Natural killer cell (primary cell): ENCODE results near the gene FBXL4. TPM values are rescaled to one million over a fixed set of nuclear protein-coding genes. Genes with fewer than 3 reads are reported as not detected.

Experiments used
- ATAC-seq, 3 donors: fragments of 150-1000 bp in 2 of 3; fragments of 200-7000 bp in 1 of 3; cut with Tn5 transposase; 1 replicate in 1 of 3; 2 replicates in 2 of 3; pipeline ENCODE4 v1.10.0; 2021; ENCODE audit warnings: mild to moderate bottlenecking in 2 of 3, moderate library complexity in 2 of 3
- DNase-seq, 2 donors: peaks; one replicate each; pipeline versions ENCODE4 v3.0.0 to v3.0.0-alpha.2; 2013 to 2021; ENCODE audit warnings: mixed read lengths in 1 of 2
- H3K27ac ChIP-seq: one replicate; pipeline ENCODE4 v1.5.1; 2013; ENCODE audit warnings: mild to moderate bottlenecking, low read length
- H3K27me3 ChIP-seq: one replicate; pipeline ENCODE4 v1.6.1; 2013; ENCODE audit warnings: low read length; ENCODE audit not compliant: control insufficient read depth, insufficient read depth
- H3K36me3 ChIP-seq: one replicate; pipeline ENCODE4 v1.6.1; 2013; ENCODE audit warnings: low read length; ENCODE audit not compliant: control insufficient read depth, insufficient read depth
- H3K4me1 ChIP-seq: one replicate; pipeline ENCODE4 v1.6.1; 2013; ENCODE audit warnings: low read length; ENCODE audit not compliant: control insufficient read depth, insufficient read depth
- H3K4me3 ChIP-seq: one replicate; pipeline ENCODE4 v1.5.1; 2013; ENCODE audit warnings: low read length
- H3K9me3 ChIP-seq: one replicate; pipeline ENCODE4 v1.6.1; 2013; ENCODE audit warnings: low read length; ENCODE audit not compliant: control insufficient read depth, insufficient read depth
- H3K27ac Mint-ChIP-seq, 2 donors: one replicate each; pipeline ENCODE4 v1.8.0; 2022; ENCODE audit warnings: mild to moderate bottlenecking in 2 of 2, mixed read lengths in 2 of 2, moderate library complexity in 1 of 2
- H3K27me3 Mint-ChIP-seq, 2 donors: one replicate each; pipeline ENCODE4 v1.8.0; 2022; ENCODE audit warnings: low read depth in 2 of 2, mixed read lengths in 2 of 2
- H3K36me3 Mint-ChIP-seq: one replicate; pipeline ENCODE4 v1.8.0; 2022; ENCODE audit warnings: mixed read lengths
- H3K4me1 Mint-ChIP-seq, 2 donors: one replicate each; pipeline ENCODE4 v1.8.0; 2022; ENCODE audit warnings: mixed read lengths in 2 of 2
- H3K4me3 Mint-ChIP-seq: one replicate; pipeline ENCODE4 v1.8.0; 2022; ENCODE audit warnings: mild to moderate bottlenecking, moderate library complexity, mixed read lengths
- H3K9me3 Mint-ChIP-seq, 2 donors: one replicate each; pipeline ENCODE4 v1.8.0; 2022; ENCODE audit warnings: mixed read lengths in 2 of 2
- WGBS: methylation state at CpG from one replicate; pipeline ENCODE4 v1.1.7; 2013; ENCODE audit warnings: missing lambda C conversion rate; ENCODE audit not compliant: insufficient coverage; 5-methylcytosine and 5-hydroxymethylcytosine counted together
- intact Hi-C: fragments of 100-400 bp; cut with micrococcal nuclease; formaldehyde crosslinking; loops from one replicate; pipeline ENCODE4 v1.14.2; 2022
- total RNA-seq, 4 donors: library from RNA; stranded (reverse); fragments of 120-200 nt in 1 of 4; gene quantifications; one replicate each; pipeline versions ENCODE4 v1.2.3 to v1.2.4, GENCODE V29; 2013 to 2022
- TF ChIP-seq, protein P1 (sequence below): fragments of 200-600 bp; IDR thresholded peaks from one replicate; pipeline ENCODE4 v1.8.0; 2022; ENCODE audit warnings: antibody characterized with exemption

FBXL4 gene
- total RNA-seq, 3 donors from 2014 or later (not counting 1 experiment from before 2014, with no cell fraction given): 8.8 to 15.1 (median 11.3) TPM

DNA sequence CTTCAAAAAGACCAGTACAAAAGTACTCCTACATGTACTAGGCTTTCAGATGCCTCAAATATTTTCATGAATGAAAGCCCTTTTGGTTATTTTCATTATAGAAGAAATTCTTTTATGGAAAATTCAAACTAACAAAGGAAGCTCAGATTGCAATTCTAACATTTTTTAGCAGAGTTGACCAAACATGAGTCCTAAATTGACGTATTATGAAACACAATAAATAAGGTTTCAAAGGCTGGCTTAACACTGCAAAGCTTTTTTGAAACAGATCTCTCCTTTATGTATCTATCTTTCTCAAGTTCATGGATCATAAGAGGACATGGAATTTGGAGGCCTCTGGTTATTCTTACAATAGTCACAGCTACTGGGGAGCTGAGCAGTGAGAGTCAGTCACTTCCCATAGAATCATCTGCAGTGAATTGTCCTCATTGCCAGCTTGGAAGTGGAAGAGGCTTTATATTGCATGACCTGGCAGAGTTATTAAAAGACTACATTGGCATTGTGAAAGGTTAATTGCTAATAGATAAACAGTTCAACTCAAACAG lies 38.4 kb upstream of the FBXL4 start:
- Histone ChIP-seq H3K9me3 (no peaks in the 10 kb centered on the region), H3K27me3 (peaks cover 2% of the 10 kb centered on the region), H3K36me3 (no peaks in the 10 kb centered on the region), H3K4me1 (no peaks in the 10 kb centered on the region), H3K4me3 (no peak overlapping the region), H3K27ac (no peak overlapping the region)
- Mint-ChIP-seq H3K4me1 (no peaks in the 10 kb centered on the region), H3K27me3 (peaks cover 12 to 14% of the 10 kb centered on the region in 2 donors), H3K4me3 (no peak overlapping the region), H3K9me3 (no peaks in the 10 kb centered on the region), H3K27ac (no peak overlapping the region), H3K36me3 (no peaks in the 10 kb centered on the region)
- ATAC-seq: no peak
- DNase-seq: no peak
- intact Hi-C loops: no loop called here
- TF ChIP-seq, protein P1, sequence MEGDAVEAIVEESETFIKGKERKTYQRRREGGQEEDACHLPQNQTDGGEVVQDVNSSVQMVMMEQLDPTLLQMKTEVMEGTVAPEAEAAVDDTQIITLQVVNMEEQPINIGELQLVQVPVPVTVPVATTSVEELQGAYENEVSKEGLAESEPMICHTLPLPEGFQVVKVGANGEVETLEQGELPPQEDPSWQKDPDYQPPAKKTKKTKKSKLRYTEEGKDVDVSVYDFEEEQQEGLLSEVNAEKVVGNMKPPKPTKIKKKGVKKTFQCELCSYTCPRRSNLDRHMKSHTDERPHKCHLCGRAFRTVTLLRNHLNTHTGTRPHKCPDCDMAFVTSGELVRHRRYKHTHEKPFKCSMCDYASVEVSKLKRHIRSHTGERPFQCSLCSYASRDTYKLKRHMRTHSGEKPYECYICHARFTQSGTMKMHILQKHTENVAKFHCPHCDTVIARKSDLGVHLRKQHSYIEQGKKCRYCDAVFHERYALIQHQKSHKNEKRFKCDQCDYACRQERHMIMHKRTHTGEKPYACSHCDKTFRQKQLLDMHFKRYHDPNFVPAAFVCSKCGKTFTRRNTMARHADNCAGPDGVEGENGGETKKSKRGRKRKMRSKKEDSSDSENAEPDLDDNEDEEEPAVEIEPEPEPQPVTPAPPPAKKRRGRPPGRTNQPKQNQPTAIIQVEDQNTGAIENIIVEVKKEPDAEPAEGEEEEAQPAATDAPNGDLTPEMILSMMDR: no peak
- 83% methylated on average over 1 of the region's 1 CpG for WGBS

DNA sequence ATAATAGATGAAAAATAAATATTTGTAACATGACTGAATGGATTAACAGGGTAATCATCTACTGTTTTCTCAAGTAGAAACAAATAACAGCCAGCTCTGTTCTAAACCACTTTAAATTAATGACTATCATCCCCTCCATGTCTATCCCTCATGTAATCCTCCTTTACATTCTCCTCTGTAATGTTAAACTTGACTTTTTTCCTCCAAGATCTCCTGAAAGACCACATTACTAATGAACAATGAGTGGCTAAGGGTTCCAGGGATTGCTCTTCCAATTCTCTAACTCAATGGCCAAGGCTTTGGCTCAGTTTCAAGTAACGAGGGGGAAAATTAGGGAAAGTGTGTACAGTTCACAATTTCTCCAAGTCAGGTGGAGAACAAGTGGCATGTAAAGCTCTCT lies 37.6 kb upstream of the FBXL4 start:
- no peak overlapping the region for H3K4me3 Mint-ChIP-seq
- 91% methylated on average over 1 of the region's 1 CpG for WGBS
- H3K9me3 Mint-ChIP-seq: no peaks in the 10 kb centered on the region
- Histone ChIP-seq H3K36me3 (no peaks in the 10 kb centered on the region), H3K4me3 (no peak overlapping the region), H3K27me3 (peaks cover 2% of the 10 kb centered on the region), H3K27ac (no peak overlapping the region), H3K4me1 (no peaks in the 10 kb centered on the region), H3K9me3 (no peaks in the 10 kb centered on the region)
- no peaks in the 10 kb centered on the region for H3K36me3 Mint-ChIP-seq
- H3K27me3 Mint-ChIP-seq: peaks cover 12 to 14% of the 10 kb centered on the region in 2 donors
- DNase-seq (no peak), ATAC-seq (no peak)
- TF ChIP-seq, protein P1: no peak
- no peak overlapping the region for H3K27ac Mint-ChIP-seq
- intact Hi-C loops: no loop called here
- H3K4me1 Mint-ChIP-seq: no peaks in the 10 kb centered on the region

DNA sequence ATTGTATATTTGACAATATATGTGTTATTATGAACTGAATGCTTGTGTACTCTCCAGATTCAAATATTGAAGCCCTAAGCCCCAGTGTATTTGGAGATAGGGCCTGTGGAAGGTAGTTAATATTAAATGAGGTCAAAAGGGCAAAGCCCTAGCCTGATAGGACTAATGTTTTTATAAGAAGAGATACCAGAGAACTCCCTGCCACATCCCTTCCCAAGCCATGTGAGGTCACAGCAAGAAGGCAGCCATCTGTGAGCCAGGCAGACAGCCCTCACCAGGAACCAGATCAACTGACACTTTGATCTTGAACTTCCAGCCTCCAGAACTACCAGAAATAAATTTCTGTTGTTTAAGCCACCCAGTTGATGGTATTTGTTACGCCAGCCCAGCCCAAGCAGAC lies 36.4 kb upstream of the FBXL4 start:
- intact Hi-C loops: no loop called here

More for the DNA sequence above, 36.4 kb upstream of the FBXL4 start:
- DNase-seq (no peak), ATAC-seq (no peak)
- Mint-ChIP-seq H3K4me3 (no peak overlapping the region), H3K4me1 (no peaks in the 10 kb centered on the region), H3K27ac (no peak overlapping the region), H3K27me3 (peaks cover 12 to 14% of the 10 kb centered on the region in 2 donors), H3K9me3 (no peaks in the 10 kb centered on the region), H3K36me3 (no peaks in the 10 kb centered on the region)
- Histone ChIP-seq H3K4me3 (no peak overlapping the region), H3K27ac (no peak overlapping the region), H3K9me3 (no peaks in the 10 kb centered on the region), H3K36me3 (no peaks in the 10 kb centered on the region), H3K4me1 (no peaks in the 10 kb centered on the region), H3K27me3 (peaks cover 2% of the 10 kb centered on the region)
- TF ChIP-seq, protein P1: no peak
- 56% methylated on average over 1 of the region's 1 CpG for WGBS
